Measurements from ENCODE around the gene BRI3. TPM values are rescaled to one million over a fixed set of nuclear protein-coding genes. Genes with fewer than 3 reads are reported as not detected.

BRI3 gene
- total RNA-seq, 4 donors from 2014 or later, result 39.0 to 51.4 (median 45.5) TPM

DNA sequence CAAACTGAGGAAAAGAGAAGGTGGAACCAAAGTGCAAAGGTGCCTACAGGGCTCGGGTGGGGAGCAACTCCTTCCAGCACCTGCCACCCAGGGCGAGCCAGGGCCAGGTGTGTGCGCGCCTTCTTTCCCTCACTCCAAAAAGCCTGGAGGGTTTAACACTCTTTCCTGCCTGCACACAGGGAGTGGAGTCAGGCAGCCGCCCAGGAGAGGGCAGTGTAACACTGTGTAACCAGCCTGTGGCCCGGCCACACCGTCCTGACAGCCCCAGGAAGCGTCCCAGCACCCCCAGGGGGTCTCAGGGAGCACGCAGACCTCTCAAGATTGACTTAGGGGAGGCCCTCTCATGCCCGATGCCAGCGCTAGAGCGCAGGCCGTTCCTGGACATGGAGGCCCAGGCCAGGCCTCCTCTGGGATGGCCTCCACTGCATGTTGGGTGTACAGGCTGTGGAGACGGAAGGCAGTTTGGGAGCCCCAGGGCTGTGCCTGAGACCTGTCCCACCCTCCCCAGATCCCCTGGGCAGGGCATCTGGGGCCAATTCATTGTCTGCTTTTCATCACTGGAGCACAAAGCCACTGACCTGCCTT, 13.4 kb downstream of the BRI3 start:
- H3K9me3 ChIP-seq, result no peaks in the 10 kb centered on the region
- TF ChIP-seq EP300 (IDR thresholded peaks at IDR 0.05), result no peak
- TF ChIP-seq, protein P1, sequence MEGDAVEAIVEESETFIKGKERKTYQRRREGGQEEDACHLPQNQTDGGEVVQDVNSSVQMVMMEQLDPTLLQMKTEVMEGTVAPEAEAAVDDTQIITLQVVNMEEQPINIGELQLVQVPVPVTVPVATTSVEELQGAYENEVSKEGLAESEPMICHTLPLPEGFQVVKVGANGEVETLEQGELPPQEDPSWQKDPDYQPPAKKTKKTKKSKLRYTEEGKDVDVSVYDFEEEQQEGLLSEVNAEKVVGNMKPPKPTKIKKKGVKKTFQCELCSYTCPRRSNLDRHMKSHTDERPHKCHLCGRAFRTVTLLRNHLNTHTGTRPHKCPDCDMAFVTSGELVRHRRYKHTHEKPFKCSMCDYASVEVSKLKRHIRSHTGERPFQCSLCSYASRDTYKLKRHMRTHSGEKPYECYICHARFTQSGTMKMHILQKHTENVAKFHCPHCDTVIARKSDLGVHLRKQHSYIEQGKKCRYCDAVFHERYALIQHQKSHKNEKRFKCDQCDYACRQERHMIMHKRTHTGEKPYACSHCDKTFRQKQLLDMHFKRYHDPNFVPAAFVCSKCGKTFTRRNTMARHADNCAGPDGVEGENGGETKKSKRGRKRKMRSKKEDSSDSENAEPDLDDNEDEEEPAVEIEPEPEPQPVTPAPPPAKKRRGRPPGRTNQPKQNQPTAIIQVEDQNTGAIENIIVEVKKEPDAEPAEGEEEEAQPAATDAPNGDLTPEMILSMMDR (IDR thresholded peaks at IDR 0.05), result peak in 2 of 4 experiments; percentile 42 to 57
- no peak for TF ChIP-seq POLR2A (IDR thresholded peaks at IDR 0.05)
- TF ChIP-seq POLR2AphosphoS5 (IDR thresholded peaks at IDR 0.05), result no peak
- H3K4me1 ChIP-seq, result peaks cover 0 to 28% (median 0%) of the 10 kb centered on the region in 3 donors
- H3K27ac ChIP-seq, result no peak overlapping the region
- H3K4me3 ChIP-seq, result no peak overlapping the region
- 80% methylated on average over 3 to 4 of the region's 14 CpGs for WGBS, 2 donors (ENCODE audit: low coverage in 1 of 2)
- H3K36me3 ChIP-seq, result peaks cover 0 to 55% of the 10 kb centered on the region in 2 donors
- H3K27me3 ChIP-seq, result no peaks in the 10 kb centered on the region
- ATAC-seq, result no peak

- Histone ChIP-seq H3K4me3 (no peak overlapping the region), H3K36me3 (peaks cover 0 to 52% of the 10 kb centered on the region in 2 donors), H3K27me3 (no peaks in the 10 kb centered on the region), H3K4me1 (peaks cover 0 to 28% (median 0%) of the 10 kb centered on the region in 3 donors), H3K9me3 (no peaks in the 10 kb centered on the region), H3K27ac (no peak overlapping the region)
- WGBS, 2 donors (ENCODE audit: low coverage in 1 of 2), result 78% methylated on average over 4 of the region's 19 CpGs; no CpG with 5 or more reads in 1 of the 2 donors
- TF ChIP-seq EP300 (IDR thresholded peaks at IDR 0.05), result no peak
- TF ChIP-seq POLR2A (IDR thresholded peaks at IDR 0.05), result no peak
- TF ChIP-seq POLR2AphosphoS5 (IDR thresholded peaks at IDR 0.05), result no peak
- TF ChIP-seq, protein P1 (IDR thresholded peaks at IDR 0.05), result no peak
- no peak for ATAC-seq
Observed at GRCh38 chr7:98295467-98296192, 14.1 kb downstream of the BRI3 start.

GRCh38 chr7:98296833-98297232, 15.3 kb downstream of the BRI3 start:
- peaks cover 0 to 40% of the 10 kb centered on the region in 2 donors for H3K36me3 ChIP-seq
- H3K27me3 ChIP-seq, result no peaks in the 10 kb centered on the region
- no peaks in the 10 kb centered on the region for H3K9me3 ChIP-seq
- TF ChIP-seq, protein P1 (IDR thresholded peaks at IDR 0.05), result no peak
- TF ChIP-seq POLR2AphosphoS5 (IDR thresholded peaks at IDR 0.05) (no peak), POLR2A (IDR thresholded peaks at IDR 0.05) (no peak), EP300 (IDR thresholded peaks at IDR 0.05) (no peak)
- ATAC-seq, result no peak
- no peak overlapping the region for H3K4me3 ChIP-seq
- H3K4me1 ChIP-seq, result peaks cover 0 to 20% (median 0%) of the 10 kb centered on the region in 3 donors
- WGBS, 2 donors (ENCODE audit: low coverage in 1 of 2), result no CpG with 5 or more reads among the region's 12 CpGs
- no peak overlapping the region for H3K27ac ChIP-seq

DNA sequence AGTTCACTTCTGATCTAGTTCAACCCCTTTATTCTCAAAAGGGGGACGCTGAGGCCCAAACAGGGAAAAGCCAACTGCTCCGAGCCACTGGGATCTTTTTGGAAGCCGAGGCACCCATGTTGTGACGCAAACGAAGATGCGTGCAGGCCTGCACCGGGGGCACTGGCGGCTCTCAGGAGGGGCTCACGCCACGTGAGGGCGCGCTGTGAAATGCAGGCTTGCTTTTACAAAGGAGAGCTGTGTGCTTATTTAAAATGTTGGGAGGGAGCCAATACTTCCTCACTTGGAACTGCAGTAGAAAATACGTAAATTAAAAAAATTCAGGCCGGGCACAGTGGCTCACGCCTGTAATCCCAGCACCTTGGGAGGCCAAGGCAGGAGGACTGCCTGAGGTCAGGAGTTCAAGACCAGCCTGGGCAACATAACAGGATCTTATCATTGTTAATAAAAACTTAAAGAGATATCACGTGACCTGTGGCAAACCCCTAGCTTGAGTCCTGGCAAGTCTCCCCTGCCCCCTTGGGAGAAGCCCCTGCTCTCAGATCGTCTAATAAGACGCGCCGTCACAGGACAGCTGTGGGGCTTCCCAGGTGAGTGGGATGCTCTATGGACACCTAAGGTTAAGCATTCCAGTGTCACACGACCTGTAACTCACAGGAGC, 16.3 kb downstream of the BRI3 start:
- H3K4me1 ChIP-seq, result peaks cover 0 to 20% (median 0%) of the 10 kb centered on the region in 3 donors
- H3K27me3 ChIP-seq, result no peaks in the 10 kb centered on the region
- 58 to 66% methylated on average over 9 to 15 of the region's 21 CpGs for WGBS, 2 donors (ENCODE audit: low coverage in 1 of 2)
- no peak overlapping the region for H3K4me3 ChIP-seq
- H3K27ac ChIP-seq, result no peak overlapping the region
- peaks cover 0 to 31% of the 10 kb centered on the region in 2 donors for H3K36me3 ChIP-seq
- no peak for ATAC-seq
- no peaks in the 10 kb centered on the region for H3K9me3 ChIP-seq
- TF ChIP-seq, protein P1 (IDR thresholded peaks at IDR 0.05), result peak in 1 of 4 experiments; percentile 18
- no peak for TF ChIP-seq POLR2AphosphoS5 (IDR thresholded peaks at IDR 0.05)
